GM21390 (cell line): ENCODE measurements around the gene KIAA1614.

Experiments used
- ATAC-seq: cut with Tn5 transposase; IDR thresholded peaks from one replicate; pipeline ENCODE4 v1.9.1; 2021; ENCODE audit not compliant: unreplicated experiment

KIAA1614 gene

GRCh38 chr1:180906511-180906910 lies 6.2 kb upstream of the KIAA1614 start:
- ATAC-seq: no peak

GRCh38 chr1:180907313-180908055 lies 5.2 kb upstream of the KIAA1614 start:
- no peak for ATAC-seq

GRCh38 chr1:180908074-180908765 lies 4.5 kb upstream of the KIAA1614 start:
- no peak for ATAC-seq

GRCh38 chr1:180909005-180909414 lies 3.7 kb upstream of the KIAA1614 start:
- ATAC-seq: peak; percentile 43

- peak; percentile 47 for ATAC-seq
These were observed 3.2 kb upstream of the KIAA1614 start for GRCh38 chr1:180909462-180909976.

- no peak for ATAC-seq
These were observed 981 bp upstream of the KIAA1614 start for GRCh38 chr1:180911640-180912191.

GRCh38 chr1:180912211-180912800 lies 391 bp upstream of the KIAA1614 start:
- ATAC-seq: no peak

GRCh38 chr1:180915426-180915965 lies 2.8 kb downstream of the KIAA1614 start:
- no peak for ATAC-seq

GRCh38 chr1:180916012-180916770 lies 3.5 kb downstream of the KIAA1614 start:
- ATAC-seq: no peak

- ATAC-seq: no peak
These were observed 4.1 kb downstream of the KIAA1614 start for GRCh38 chr1:180916771-180917170.

GRCh38 chr1:180917306-180918065 lies 4.8 kb downstream of the KIAA1614 start:
- ATAC-seq: no peak

GRCh38 chr1:180918519-180918918 lies 5.8 kb downstream of the KIAA1614 start:
- no peak for ATAC-seq

GRCh38 chr1:180919183-180919700 lies 6.5 kb downstream of the KIAA1614 start:
- ATAC-seq: no peak

- no peak for ATAC-seq
These were observed 7.5 kb downstream of the KIAA1614 start for GRCh38 chr1:180920193-180920592.

- ATAC-seq: no peak
These were observed 8.0 kb downstream of the KIAA1614 start for GRCh38 chr1:180920702-180921101.

GRCh38 chr1:180921386-180921785 lies 8.7 kb downstream of the KIAA1614 start:
- no peak for ATAC-seq

GRCh38 chr1:180921891-180922630 lies 9.4 kb downstream of the KIAA1614 start:
- ATAC-seq: no peak

- no peak for ATAC-seq
These were observed 9.9 kb downstream of the KIAA1614 start for GRCh38 chr1:180922631-180923015.
